ENCODE measurements around the gene SETD7.

The SETD7 gene

GRCh38 chr4:139567159-139567870 lies 11.3 kb upstream of the SETD7 start:
- ATAC-seq, result no peak

GRCh38 chr4:139564502-139564901 lies 8.5 kb upstream of the SETD7 start:
- ATAC-seq, result no peak
- TF ChIP-seq TSHZ2 (CRISPR knock-in tag; IDR thresholded peaks at IDR 0.05) (no peak), CSRNP3 (CRISPR knock-in tag; IDR thresholded peaks at IDR 0.05) (no peak), ZNF70 (CRISPR knock-in tag; IDR thresholded peaks at IDR 0.05) (no peak), ISL1 (CRISPR knock-in tag; IDR thresholded peaks at IDR 0.05) (no peak), ESRRG (CRISPR knock-in tag; IDR thresholded peaks at IDR 0.05) (no peak), TOX (CRISPR knock-in tag; IDR thresholded peaks at IDR 0.05; ENCODE audit: borderline replicate concordance) (no peak), CSDC2 (CRISPR knock-in tag; IDR thresholded peaks at IDR 0.05) (no peak), CREB5 (CRISPR knock-in tag; IDR thresholded peaks at IDR 0.05; ENCODE audit: low read depth) (no peak), ZNF565 (CRISPR knock-in tag; conservative IDR thresholded peaks at IDR 0.05; ENCODE audit: low read depth) (no peak)

More at GRCh38 chr4:139567159-139567870, 11.3 kb upstream of the SETD7 start:
- TF ChIP-seq ZNF565 (CRISPR knock-in tag; conservative IDR thresholded peaks at IDR 0.05; ENCODE audit: low read depth) (no peak), ISL1 (CRISPR knock-in tag; IDR thresholded peaks at IDR 0.05) (no peak), ZFP3 (CRISPR knock-in tag; IDR thresholded peaks at IDR 0.05) (no peak), CREB5 (CRISPR knock-in tag; IDR thresholded peaks at IDR 0.05; ENCODE audit: low read depth) (no peak), OSR1 (CRISPR knock-in tag; IDR thresholded peaks at IDR 0.05) (no peak), ZC3H10 (CRISPR knock-in tag; IDR thresholded peaks at IDR 0.05) (no peak), BACH2 (CRISPR knock-in tag; IDR thresholded peaks at IDR 0.05; ENCODE audit: borderline replicate concordance) (no peak), PATZ1 (CRISPR knock-in tag; IDR thresholded peaks at IDR 0.05; ENCODE audit: borderline replicate concordance) (no peak), ZNF8 (CRISPR knock-in tag; IDR thresholded peaks at IDR 0.05) (no peak), TSHZ2 (CRISPR knock-in tag; IDR thresholded peaks at IDR 0.05) (no peak), ZFP30 (CRISPR knock-in tag; IDR thresholded peaks at IDR 0.05) (no peak), ARNTL (CRISPR knock-in tag; IDR thresholded peaks at IDR 0.05; ENCODE audit: borderline replicate concordance, low read depth) (no peak), CSRNP3 (CRISPR knock-in tag; IDR thresholded peaks at IDR 0.05) (no peak), GLIS3 (CRISPR knock-in tag; IDR thresholded peaks at IDR 0.05) (no peak), PPARA (CRISPR knock-in tag; IDR thresholded peaks at IDR 0.05; ENCODE audit: borderline replicate concordance) (no peak), TOX (CRISPR knock-in tag; IDR thresholded peaks at IDR 0.05; ENCODE audit: borderline replicate concordance) (no peak), TCF4 (CRISPR knock-in tag; IDR thresholded peaks at IDR 0.05; ENCODE audit: borderline replicate concordance) (no peak), RARB (CRISPR knock-in tag; IDR thresholded peaks at IDR 0.05) (no peak), ZNF70 (CRISPR knock-in tag; IDR thresholded peaks at IDR 0.05) (no peak)
